WTC11 (cell line): ENCODE data around the gene OVOL1. TPM values are rescaled to one million over a fixed set of nuclear protein-coding genes. Genes with fewer than 3 reads are reported as not detected.

Experiments
- ATAC-seq: fragments of 200-7000 bp; cut with Tn5 transposase; 2 replicates; pipeline ENCODE4 v1.10.0; 2021; ENCODE audit warnings: mild to moderate bottlenecking, moderate library complexity
- CTCF ChIA-PET: fragments of 300-600 bp; sonication (Branson Sonifier 250); formaldehyde crosslinking; loops from one replicate; lab custom pipeline; 2021; ENCODE audit warnings: antibody characterized with exemption; lab: Charles Lee
- POLR2A ChIA-PET: fragments of 350-600 bp; sonication (Branson Sonifier 250); formaldehyde crosslinking; loops from one replicate; lab custom pipeline; 2021; ENCODE audit warnings: antibody characterized with exemption; lab: Charles Lee
- DNase-seq: peaks from one replicate; pipeline ENCODE4 v3.0.0; 2021; ENCODE audit warnings: low spot score
- H3K27ac Mint-ChIP-seq: 2 replicates; pipeline ENCODE4 v1.8.0; 2021; ENCODE audit warnings: mixed read lengths
- H3K27me3 Mint-ChIP-seq: 2 replicates; pipeline ENCODE4 v1.8.0; 2021; ENCODE audit warnings: low read depth, mild to moderate bottlenecking, moderate library complexity, mixed read lengths
- H3K36me3 Mint-ChIP-seq: 2 replicates; pipeline ENCODE4 v1.8.0; 2021; ENCODE audit warnings: mixed read lengths
- H3K4me1 Mint-ChIP-seq: 2 replicates; pipeline ENCODE4 v1.8.0; 2022; ENCODE audit warnings: mixed read lengths
- H3K4me3 Mint-ChIP-seq: 2 replicates; pipeline ENCODE4 v1.8.0; 2021; ENCODE audit warnings: mild to moderate bottlenecking, moderate library complexity, mixed read lengths
- H3K9me3 Mint-ChIP-seq: 2 replicates; pipeline ENCODE4 v1.8.0; 2021; ENCODE audit warnings: mixed read lengths
- ARID4B ChIP-seq: sonication (generic); formaldehyde crosslinking; IDR thresholded peaks from 2 replicates; pipeline ENCODE4 v1.8.0; 2023; ENCODE audit warnings: missing genetic modification reagents, mild to moderate bottlenecking, borderline replicate concordance
- ATF3 ChIP-seq: sonication (generic); formaldehyde crosslinking; conservative IDR thresholded peaks from 2 replicates; pipeline ENCODE4 v1.8.1; 2022; ENCODE audit warnings: mild to moderate bottlenecking, missing genetic modification reagents
- FOXJ3 ChIP-seq: sonication (generic); formaldehyde crosslinking; IDR thresholded peaks from 2 replicates; pipeline ENCODE4 v1.9.0; 2021; ENCODE audit warnings: missing genetic modification reagents, mild to moderate bottlenecking, borderline replicate concordance
- MLX ChIP-seq: sonication (generic); formaldehyde crosslinking; IDR thresholded peaks from 2 replicates; pipeline ENCODE4 v1.8.1; 2023; ENCODE audit warnings: mild to moderate bottlenecking, missing genetic modification reagents, moderate library complexity
- NR1H2 ChIP-seq: sonication (generic); formaldehyde crosslinking; IDR thresholded peaks from 2 replicates; pipeline ENCODE4 v1.9.0; 2021; ENCODE audit warnings: mild to moderate bottlenecking, moderate library complexity, missing genetic modification reagents
- OVOL2 ChIP-seq: fragments of 250-450 bp; sonication (Bioruptor Pico); IDR thresholded peaks from 2 replicates; pipeline ENCODE4 v1.9.0; 2021; ENCODE audit warnings: mild to moderate bottlenecking, borderline replicate concordance
- PREB ChIP-seq: sonication (generic); formaldehyde crosslinking; IDR thresholded peaks from 2 replicates; pipeline ENCODE4 v1.8.1; 2022; ENCODE audit warnings: mild to moderate bottlenecking, missing genetic modification reagents, moderate library complexity, borderline replicate concordance
- RORB ChIP-seq: fragments of 250-450 bp; sonication (Bioruptor Pico); IDR thresholded peaks from 2 replicates; pipeline ENCODE4 v1.9.0; 2021; ENCODE audit warnings: mild to moderate bottlenecking
- USF2 ChIP-seq: sonication (generic); formaldehyde crosslinking; IDR thresholded peaks from 2 replicates; pipeline ENCODE4 v1.8.1; 2023; ENCODE audit warnings: mild to moderate bottlenecking, missing genetic modification reagents, moderate library complexity
- ZBTB43 ChIP-seq: sonication (generic); formaldehyde crosslinking; IDR thresholded peaks from 2 replicates; pipeline ENCODE4 v1.8.1; 2023; ENCODE audit warnings: mild to moderate bottlenecking, missing genetic modification reagents
- ZNF317 ChIP-seq: sonication (generic); formaldehyde crosslinking; IDR thresholded peaks from 2 replicates; pipeline ENCODE4 v1.8.1; 2023; ENCODE audit warnings: low read depth, mild to moderate bottlenecking, moderate library complexity, missing genetic modification reagents, borderline replicate concordance
- ZNF396 ChIP-seq: fragments of 250-450 bp; sonication (Bioruptor Pico); IDR thresholded peaks from 2 replicates; pipeline ENCODE4 v1.8.0; 2021; ENCODE audit warnings: mild to moderate bottlenecking, moderate library complexity, borderline replicate concordance
- ZNF532 ChIP-seq: fragments of 250-450 bp; sonication (Bioruptor Pico); IDR thresholded peaks from 2 replicates; pipeline ENCODE4 v1.9.0; 2021; ENCODE audit warnings: mild to moderate bottlenecking, borderline replicate concordance
- total RNA-seq: library from RNA; stranded (reverse); gene quantifications from 3 replicates; pipeline ENCODE4 v1.2.3, GENCODE V29; 2021

Gene OVOL1
- total RNA-seq, 1 experiment from 2014 or later: 6.8 TPM

- no peaks in the 10 kb centered on the region for H3K36me3 Mint-ChIP-seq
- ATAC-seq: no peak
- POLR2A ChIA-PET: no interaction called here
- no peak overlapping the region for H3K4me3 Mint-ChIP-seq
- peaks cover 3% of the 10 kb centered on the region for H3K4me1 Mint-ChIP-seq
- peaks cover 13% of the 10 kb centered on the region for H3K27me3 Mint-ChIP-seq
- H3K27ac Mint-ChIP-seq: no peak overlapping the region
- CTCF ChIA-PET: interaction anchor here (1.2 to 2.2 kb wide), 2 partner anchors 40 to 65 kb away, joined by 6 read pairs; no protein-coding TSS in a partner anchor
- TF ChIP-seq NR1H2 (CRISPR knock-in tag) (no peak), ZNF396 (CRISPR knock-in tag) (no peak), ATF3 (CRISPR knock-in tag) (no peak), RORB (CRISPR knock-in tag) (no peak), ZBTB43 (no peak), PREB (CRISPR knock-in tag) (no peak), ZNF532 (CRISPR knock-in tag) (no peak), ARID4B (no peak), FOXJ3 (CRISPR knock-in tag) (no peak), ZNF317 (CRISPR knock-in tag) (no peak), USF2 (CRISPR knock-in tag) (no peak), OVOL2 (CRISPR knock-in tag) (no peak), MLX (no peak)
- no peak for DNase-seq
- no peaks in the 10 kb centered on the region for H3K9me3 Mint-ChIP-seq
These were observed 57.5 kb downstream of the OVOL1 start for GRCh38 chr11:65844231-65844872.

Other genes with a start within 250 kb of the OVOL1 start
- gene LTBP3, start 228.7 kb upstream of the OVOL1 start, total RNA-seq: 15.9 to 23.6 TPM (median 20.7 TPM) in 3 replicates
- gene ZNRD2, start 216.6 kb upstream of the OVOL1 start, total RNA-seq: 54.8 to 70.9 TPM (median 55.7 TPM) in 3 replicates
- gene FAM89B, start 214.5 kb upstream of the OVOL1 start, total RNA-seq: 13.3 to 17.5 TPM (median 16.7 TPM) in 3 replicates
- gene EHBP1L1, start 211.0 kb upstream of the OVOL1 start, total RNA-seq: 11.8 to 13.7 TPM (median 12.6 TPM) in 3 replicates
- gene KCNK7, start 191.3 kb upstream of the OVOL1 start, total RNA-seq: 1.4 to 2.1 TPM (median 2.0 TPM) in 3 replicates
- 46.1 to 56.1 TPM (median 52.8 TPM) in 3 replicates for gene MAP3K11, start 172.8 kb upstream of the OVOL1 start, total RNA-seq
- 44.6 to 51.6 TPM (median 45.8 TPM) in 3 replicates for gene PCNX3, start 171.3 kb upstream of the OVOL1 start, total RNA-seq
- 63.3 to 71.7 TPM (median 65.4 TPM) in 3 replicates for gene SIPA1, start 149.0 kb upstream of the OVOL1 start, total RNA-seq
- 26.3 to 35.1 TPM (median 29.0 TPM) in 3 replicates for gene RELA, start 124.1 kb upstream of the OVOL1 start, total RNA-seq
- 44.9 to 56.6 TPM (median 46.0 TPM) in 3 replicates for gene KAT5, start 74.8 kb upstream of the OVOL1 start, total RNA-seq
- 42.1 to 53.0 TPM (median 52.2 TPM) in 3 replicates for gene RNASEH2C, start 66.3 kb upstream of the OVOL1 start, total RNA-seq
- 16.5 to 17.7 TPM (median 17.2 TPM) in 3 replicates for gene AP5B1, start 6.1 kb upstream of the OVOL1 start, total RNA-seq
- gene SNX32, start 46.9 kb downstream of the OVOL1 start, total RNA-seq: 2.2 to 3.4 TPM (median 2.9 TPM) in 3 replicates
- 1,014 to 1,073 TPM (median 1,031 TPM) in 3 replicates for gene CFL1, start 71.1 kb downstream of the OVOL1 start, total RNA-seq
- gene MUS81, start 73.4 kb downstream of the OVOL1 start, total RNA-seq: 44.9 to 45.9 TPM (median 45.1 TPM) in 3 replicates
- 14.2 to 17.9 TPM (median 17.8 TPM) in 3 replicates for gene EFEMP2, start 85.7 kb downstream of the OVOL1 start, total RNA-seq
- gene CTSW, start 92.8 kb downstream of the OVOL1 start, total RNA-seq: 0.18 TPM in 1 of 3 replicates, not detected in the others
- 91.6 to 93.1 TPM (median 92.2 TPM) in 3 replicates for gene FIBP, start 101.4 kb downstream of the OVOL1 start, total RNA-seq
- 52.7 to 55.3 TPM (median 53.0 TPM) in 3 replicates for gene CCDC85B, start 103.6 kb downstream of the OVOL1 start, total RNA-seq
- 16.3 to 20.5 TPM (median 17.1 TPM) in 3 replicates for gene FOSL1, start 113.3 kb downstream of the OVOL1 start, total RNA-seq
- gene C11orf68, start 132.0 kb downstream of the OVOL1 start, total RNA-seq: 28.5 to 31.9 TPM (median 30.6 TPM) in 3 replicates
- gene DRAP1, start 132.4 kb downstream of the OVOL1 start, total RNA-seq: 111 to 129 TPM (median 114 TPM) in 3 replicates
- 3.4 to 4.5 TPM (median 4.1 TPM) in 3 replicates for gene TSGA10IP, start 158.4 kb downstream of the OVOL1 start, total RNA-seq
- 52.3 to 57.0 TPM (median 52.5 TPM) in 3 replicates for gene SART1, start 174.7 kb downstream of the OVOL1 start, total RNA-seq
- 29.7 to 37.6 TPM (median 32.6 TPM) in 3 replicates for gene EIF1AD, start 215.1 kb downstream of the OVOL1 start, total RNA-seq
- 269 to 314 TPM (median 310 TPM) in 3 replicates for gene BANF1, start 215.4 kb downstream of the OVOL1 start, total RNA-seq
- gene CST6, start 224.9 kb downstream of the OVOL1 start, total RNA-seq: 0.72 to 2.7 TPM (median 1.9 TPM) in 3 replicates
- not detected in 3 replicates for gene CATSPER1, start 239.4 kb downstream of the OVOL1 start, total RNA-seq